ENCODE measurements around the gene TMEM258. TPM values are rescaled to one million over a fixed set of nuclear protein-coding genes. Genes with fewer than 3 reads are reported as not detected.

Gene TMEM258
- total RNA-seq, 1 donor from 2014 or later: 117 TPM

DNA sequence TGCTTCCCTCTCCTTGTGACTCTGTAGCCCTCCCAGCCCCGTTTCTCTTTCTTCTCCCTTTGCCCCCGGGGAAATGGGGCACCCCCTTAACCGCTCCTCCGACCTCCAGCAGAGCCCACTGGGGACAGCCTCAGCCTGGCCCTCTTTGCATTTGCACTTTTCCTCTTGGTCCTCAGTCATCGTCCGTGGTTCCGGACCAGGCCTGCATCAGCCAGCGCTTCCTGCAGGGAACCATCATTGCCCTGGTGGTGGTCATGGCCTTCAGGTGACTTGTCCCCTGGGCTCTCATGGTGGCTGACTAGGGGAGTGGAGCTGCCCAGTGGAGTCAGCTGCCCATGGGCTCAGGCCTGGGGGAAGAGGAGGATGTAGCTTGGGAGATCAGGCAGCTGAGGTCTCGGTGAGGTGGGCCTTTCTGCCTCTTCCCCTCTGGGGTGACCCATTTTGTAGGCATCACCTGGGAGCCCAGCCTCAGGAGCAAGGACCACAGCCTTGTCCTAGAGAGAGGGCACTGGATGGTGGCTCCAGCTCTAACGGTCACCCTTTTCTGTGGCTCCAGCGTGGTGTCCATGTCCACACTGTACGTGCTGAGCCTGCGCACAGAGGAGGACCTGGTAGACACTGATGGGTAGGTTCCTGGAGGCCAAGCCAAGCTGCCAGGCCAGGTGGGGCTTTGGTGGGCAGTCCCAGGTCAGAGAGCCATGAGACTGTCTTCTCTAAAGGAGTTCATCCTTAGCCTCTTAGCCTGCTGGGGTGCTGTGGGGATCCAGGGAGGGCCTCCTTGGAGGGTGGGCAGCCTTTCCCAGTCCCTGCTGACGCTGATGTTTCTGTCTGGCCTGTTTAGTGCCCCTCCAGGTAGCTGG lies 12.5 kb downstream of the TMEM258 start:
- DNase-seq: no peak
- intact Hi-C loops (cut with micrococcal nuclease): no loop called here

GRCh38 chr11:61778920-61779650 lies 13.3 kb downstream of the TMEM258 start:
- Histone ChIP-seq H3K4me1 (peaks cover 10% of the 10 kb centered on the region), H3K27me3 (ENCODE audit: low read depth) (no peaks in the 10 kb centered on the region), H3K36me3 (no peaks in the 10 kb centered on the region), H3K9me3 (replicated peaks) (no peaks in the 10 kb centered on the region), H3K27ac (replicated peaks) (no peak overlapping the region), H3K4me3 (no peak overlapping the region)
- no peak for DNase-seq
- intact Hi-C loops (cut with micrococcal nuclease): no loop called here
- TF ChIP-seq, protein P1, sequence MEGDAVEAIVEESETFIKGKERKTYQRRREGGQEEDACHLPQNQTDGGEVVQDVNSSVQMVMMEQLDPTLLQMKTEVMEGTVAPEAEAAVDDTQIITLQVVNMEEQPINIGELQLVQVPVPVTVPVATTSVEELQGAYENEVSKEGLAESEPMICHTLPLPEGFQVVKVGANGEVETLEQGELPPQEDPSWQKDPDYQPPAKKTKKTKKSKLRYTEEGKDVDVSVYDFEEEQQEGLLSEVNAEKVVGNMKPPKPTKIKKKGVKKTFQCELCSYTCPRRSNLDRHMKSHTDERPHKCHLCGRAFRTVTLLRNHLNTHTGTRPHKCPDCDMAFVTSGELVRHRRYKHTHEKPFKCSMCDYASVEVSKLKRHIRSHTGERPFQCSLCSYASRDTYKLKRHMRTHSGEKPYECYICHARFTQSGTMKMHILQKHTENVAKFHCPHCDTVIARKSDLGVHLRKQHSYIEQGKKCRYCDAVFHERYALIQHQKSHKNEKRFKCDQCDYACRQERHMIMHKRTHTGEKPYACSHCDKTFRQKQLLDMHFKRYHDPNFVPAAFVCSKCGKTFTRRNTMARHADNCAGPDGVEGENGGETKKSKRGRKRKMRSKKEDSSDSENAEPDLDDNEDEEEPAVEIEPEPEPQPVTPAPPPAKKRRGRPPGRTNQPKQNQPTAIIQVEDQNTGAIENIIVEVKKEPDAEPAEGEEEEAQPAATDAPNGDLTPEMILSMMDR (IDR thresholded peaks at IDR 0.05; ENCODE audit: borderline replicate concordance): no peak

More for the DNA sequence above, 12.5 kb downstream of the TMEM258 start:
- TF ChIP-seq, protein P1 (IDR thresholded peaks at IDR 0.05; ENCODE audit: borderline replicate concordance): no peak
- no peak overlapping the region for H3K4me3 ChIP-seq
- no peaks in the 10 kb centered on the region for H3K9me3 ChIP-seq (replicated peaks)
- H3K4me1 ChIP-seq: peaks cover 10% of the 10 kb centered on the region
- no peak overlapping the region for H3K27ac ChIP-seq (replicated peaks)
- no peaks in the 10 kb centered on the region for H3K27me3 ChIP-seq (ENCODE audit: low read depth)
- H3K36me3 ChIP-seq: peaks cover 5% of the 10 kb centered on the region

DNA sequence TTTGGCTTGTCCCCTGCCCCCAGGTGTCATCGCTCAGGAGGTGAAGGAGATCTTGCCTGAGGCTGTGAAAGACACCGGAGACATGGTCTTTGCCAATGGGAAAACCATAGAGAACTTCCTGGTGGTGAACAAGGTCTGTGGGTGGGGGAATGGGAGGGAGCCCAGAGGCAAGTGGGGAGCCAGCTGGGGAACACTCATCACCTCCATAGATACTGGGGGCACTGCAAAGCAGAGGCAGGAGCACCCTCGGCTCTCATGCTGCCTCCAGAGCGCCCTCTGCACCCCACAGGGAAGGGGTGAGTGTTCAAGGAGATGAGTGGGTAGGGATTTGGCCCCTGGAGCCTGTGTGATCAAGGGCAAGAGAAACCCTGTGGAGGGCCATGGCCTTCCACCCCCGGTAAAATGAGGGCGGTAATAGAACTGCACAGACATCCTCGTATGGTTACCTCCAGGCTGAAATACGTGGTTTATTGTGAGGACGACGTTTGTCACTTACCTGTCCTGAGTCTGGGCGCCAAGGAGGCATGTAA lies 14.0 kb downstream of the TMEM258 start:
- H3K4me1 ChIP-seq: peaks cover 10% of the 10 kb centered on the region
- intact Hi-C loops (cut with micrococcal nuclease): no loop called here
- no peaks in the 10 kb centered on the region for H3K27me3 ChIP-seq (ENCODE audit: low read depth)
- no peak for DNase-seq
- H3K27ac ChIP-seq (replicated peaks): no peak overlapping the region
- H3K4me3 ChIP-seq: no peak overlapping the region
- H3K36me3 ChIP-seq: no peaks in the 10 kb centered on the region
- TF ChIP-seq, protein P1 (IDR thresholded peaks at IDR 0.05; ENCODE audit: borderline replicate concordance): no peak
- no peaks in the 10 kb centered on the region for H3K9me3 ChIP-seq (replicated peaks)

DNA sequence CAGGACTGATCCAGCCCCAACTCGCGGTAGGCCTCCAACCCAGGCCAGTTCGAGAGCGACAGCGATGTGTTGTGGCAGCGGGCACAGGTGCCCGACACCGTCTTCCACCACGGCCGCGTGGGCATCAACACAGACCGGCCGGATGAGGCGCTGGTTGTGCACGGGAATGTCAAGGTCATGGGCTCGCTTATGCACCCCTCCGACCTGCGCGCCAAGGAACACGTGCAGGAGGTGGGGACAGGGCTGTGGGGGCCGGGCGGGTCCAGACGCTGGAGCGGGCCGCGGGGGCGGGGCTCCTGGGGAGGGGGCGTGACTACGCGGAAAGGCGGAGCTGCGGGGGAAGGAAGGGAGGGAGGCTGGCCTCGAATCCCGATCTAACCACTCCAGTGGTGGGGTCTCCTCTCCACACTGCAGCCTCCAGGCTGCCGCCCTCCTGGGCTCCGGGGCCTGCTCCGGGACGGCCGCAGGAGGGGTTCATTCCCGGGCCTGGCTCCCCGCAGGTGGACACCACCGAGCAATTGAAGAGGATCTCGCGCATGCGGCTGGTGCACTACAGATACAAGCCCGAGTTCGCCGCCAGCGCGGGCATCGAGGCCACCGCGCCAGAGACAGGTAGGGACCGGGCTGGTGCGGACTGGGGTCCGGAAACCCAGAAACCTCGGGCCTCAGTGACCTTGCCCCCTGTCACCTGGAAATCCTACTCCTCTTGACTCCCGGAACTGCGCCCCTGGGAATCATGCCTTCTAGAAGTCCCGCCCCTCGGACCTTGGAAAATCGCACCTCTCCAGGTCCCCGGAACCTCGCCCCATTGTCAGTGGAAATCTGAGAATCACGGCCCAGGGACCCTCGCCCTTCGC lies 14.9 kb downstream of the TMEM258 start:
- TF ChIP-seq, protein P1 (IDR thresholded peaks at IDR 0.05; ENCODE audit: borderline replicate concordance): no peak
- intact Hi-C loops (cut with micrococcal nuclease): no loop called here
- Histone ChIP-seq H3K36me3 (no peaks in the 10 kb centered on the region), H3K9me3 (replicated peaks) (no peaks in the 10 kb centered on the region), H3K27me3 (ENCODE audit: low read depth) (no peaks in the 10 kb centered on the region), H3K27ac (replicated peaks) (peak overlapping the region; percentile 8), H3K4me3 (peak overlapping the region; percentile 47), H3K4me1 (peaks cover 12% of the 10 kb centered on the region)
- DNase-seq: peak; percentile 64

DNA sequence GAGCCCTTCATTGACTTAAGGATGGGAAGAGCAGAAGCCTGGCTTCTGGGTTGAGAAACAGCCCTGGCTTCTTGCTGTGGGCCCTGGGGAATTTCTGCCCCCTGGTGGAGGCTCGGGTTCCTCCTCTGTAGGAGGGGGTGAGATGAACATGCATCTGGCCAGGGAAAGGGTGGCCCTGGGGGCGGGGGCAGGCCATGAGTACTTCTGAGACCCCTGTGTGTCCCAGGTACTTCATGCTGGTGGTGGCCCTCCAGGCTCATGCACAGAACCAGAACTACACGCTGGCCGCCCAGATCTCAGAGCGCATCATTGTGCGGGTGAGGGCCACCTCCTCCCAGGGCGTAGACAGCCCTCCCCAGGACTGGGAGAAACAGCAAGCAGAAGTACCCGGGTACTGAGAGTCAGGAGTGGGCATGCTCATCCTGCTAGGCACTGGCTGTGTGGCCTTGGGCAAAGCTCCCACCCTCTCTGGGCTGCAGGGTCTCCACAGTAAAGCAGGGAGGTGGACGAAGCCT lies 15.8 kb downstream of the TMEM258 start:
- no peak overlapping the region for H3K4me3 ChIP-seq
- TF ChIP-seq, protein P1 (IDR thresholded peaks at IDR 0.05; ENCODE audit: borderline replicate concordance): peak; percentile 62
- H3K27me3 ChIP-seq (ENCODE audit: low read depth): no peaks in the 10 kb centered on the region
- H3K27ac ChIP-seq (replicated peaks): peak overlapping the region; percentile 8
- intact Hi-C loops (cut with micrococcal nuclease): no loop called here
- H3K4me1 ChIP-seq: peaks cover 16% of the 10 kb centered on the region
- no peak for DNase-seq
- no peaks in the 10 kb centered on the region for H3K36me3 ChIP-seq
- H3K9me3 ChIP-seq (replicated peaks): no peaks in the 10 kb centered on the region

Measured in left ventricle myocardium inferior (tissue), 1 donor.